IMR-90 (cell line): ENCODE measurements around the gene GABRD. TPM values are rescaled to one million over a fixed set of nuclear protein-coding genes. Genes with fewer than 3 reads are reported as not detected.

Source experiments
- ATAC-seq: fragments of 200-7000 bp; cut with Tn5 transposase; 2 replicates; pipeline ENCODE4 v1.9.1; 2020; ENCODE audit warnings: low read depth, mild to moderate bottlenecking, moderate library complexity
- BruUV-seq: library from RNA; stranded (reverse); fragments of 400-500 nt; replicated peaks from 2 replicates; lab custom pipeline; 2021; lab: Mats Ljungman, UMichigan
- CTCF ChIA-PET: fragments of 300-600 bp; formaldehyde crosslinking; extraction: SDS; loops from one replicate; lab custom pipeline; 2021; ENCODE audit warnings: antibody characterized with exemption; lab: Yijun Ruan, JAX
- POLR2A ChIA-PET: fragments of 300-600 bp; sonication (Branson Sonifier 250); formaldehyde crosslinking; loops from one replicate; lab custom pipeline; 2022; ENCODE audit warnings: antibody characterized with exemption; ENCODE audit not compliant: unreplicated experiment; lab: Charles Lee
- DNase-seq: peaks from one replicate; pipeline ENCODE4 v3.0.0; 2013
- H2AFZ ChIP-seq: replicated peaks from 2 replicates; pipeline ENCODE3; 2013; ENCODE audit warnings: low read length, mild to moderate bottlenecking; ENCODE audit not compliant: poor library complexity
- H2AK5ac ChIP-seq: 2 replicates; pipeline ENCODE4 v1.6.1; 2013; ENCODE audit warnings: low read depth, low read length, inconsistent platforms
- H2AK9ac ChIP-seq: replicated peaks from 2 replicates; pipeline ENCODE3; 2013; ENCODE audit warnings: mild to moderate bottlenecking, low read depth, low read length, moderate library complexity; ENCODE audit not compliant: poor library complexity
- H2BK120ac ChIP-seq: 2 replicates; pipeline ENCODE4 v1.6.1; 2013; ENCODE audit warnings: low read depth, low read length, inconsistent platforms
- H2BK15ac ChIP-seq: 3 replicates; pipeline ENCODE4 v1.6.1; 2013; ENCODE audit warnings: low read depth, low read length, inconsistent platforms
- H2BK20ac ChIP-seq: 2 replicates; pipeline ENCODE4 v1.6.1; 2013; ENCODE audit warnings: low read depth, mild to moderate bottlenecking, inconsistent platforms, low read length, moderate library complexity
- H2BK5ac ChIP-seq: 2 replicates; pipeline ENCODE4 v1.6.1; 2013; ENCODE audit warnings: mild to moderate bottlenecking, low read depth, low read length, inconsistent platforms; ENCODE audit not compliant: poor library complexity, severe bottlenecking
- H3K14ac ChIP-seq: replicated peaks from 2 replicates; pipeline ENCODE4 v1.6.1; 2013; ENCODE audit warnings: low read depth, low read length, inconsistent platforms
- H3K18ac ChIP-seq: 2 replicates; pipeline ENCODE4 v1.6.1; 2013; ENCODE audit warnings: low read depth, low read length, control low read depth
- H3K23ac ChIP-seq: 2 replicates; pipeline ENCODE4 v1.6.1; 2013; ENCODE audit warnings: low read depth, low read length, inconsistent platforms
- H3K27ac ChIP-seq: 2 replicates; pipeline ENCODE4 v1.5.1; 2013; ENCODE audit warnings: mild to moderate bottlenecking, control low read depth, low read length; ENCODE audit not compliant: insufficient read depth
- H3K27me3 ChIP-seq: 2 replicates; pipeline ENCODE4 v1.6.1; 2013; ENCODE audit warnings: low read length; ENCODE audit not compliant: control insufficient read depth, insufficient read depth
- H3K36me3 ChIP-seq: 2 replicates; pipeline ENCODE4 v1.6.1; 2013; ENCODE audit warnings: low read length, mixed read lengths; ENCODE audit not compliant: control insufficient read depth, insufficient read depth
- H3K4ac ChIP-seq: 2 replicates; pipeline ENCODE4 v1.6.1; 2013; ENCODE audit warnings: low read depth, low read length, inconsistent platforms
- H3K4me1 ChIP-seq: 2 replicates; pipeline ENCODE4 v1.6.1; 2013; ENCODE audit warnings: low read length, mixed read lengths; ENCODE audit not compliant: control insufficient read depth, insufficient read depth
- H3K4me2 ChIP-seq: 2 replicates; pipeline ENCODE4 v1.6.1; 2013; ENCODE audit warnings: low read depth, mild to moderate bottlenecking, control low read depth, low read length, moderate library complexity
- H3K4me3 ChIP-seq: 2 replicates; pipeline ENCODE4 v1.5.1; 2013; ENCODE audit warnings: low read depth, mild to moderate bottlenecking, control low read depth, low read length, moderate library complexity; ENCODE audit not compliant: insufficient read depth
- H3K56ac ChIP-seq: 2 replicates; pipeline ENCODE4 v1.6.1; 2013; ENCODE audit warnings: low read length, inconsistent platforms; ENCODE audit not compliant: insufficient read depth; ENCODE audit errors: extremely low read depth
- H3K79me1 ChIP-seq, 2 experiments: 2 replicates each; pipeline ENCODE4 v1.6.1; 2013; ENCODE audit warnings: low read length in 2 of 2, inconsistent platforms in 1 of 2, low read depth in 1 of 2
- H3K9ac ChIP-seq: 2 replicates; pipeline ENCODE4 v1.6.1; 2013; ENCODE audit warnings: low read depth, low read length, control low read depth
- H3K9me1 ChIP-seq: 2 replicates; pipeline ENCODE4 v1.6.1; 2013; ENCODE audit warnings: low read length, inconsistent platforms; ENCODE audit not compliant: insufficient read depth
- H3K9me3 ChIP-seq: 2 replicates; pipeline ENCODE4 v1.6.1; 2013; ENCODE audit warnings: low read length; ENCODE audit not compliant: control insufficient read depth, insufficient read depth
- H4K20me1 ChIP-seq: 2 replicates; pipeline ENCODE4 v1.6.1; 2013; ENCODE audit warnings: low read length, inconsistent platforms; ENCODE audit not compliant: insufficient read depth
- H4K5ac ChIP-seq: 2 replicates; pipeline ENCODE4 v1.6.1; 2013; ENCODE audit warnings: mild to moderate bottlenecking, low read depth, low read length, control low read depth
- H4K8ac ChIP-seq, 2 experiments: 2 replicates each; pipeline ENCODE4 v1.6.1; 2013; ENCODE audit warnings: low read depth in 2 of 2, low read length in 2 of 2, control low read depth in 1 of 2, inconsistent platforms in 1 of 2
- H4K91ac ChIP-seq: 2 replicates; pipeline ENCODE4 v1.6.1; 2013; ENCODE audit warnings: low read depth, low read length, inconsistent platforms; ENCODE audit not compliant: insufficient read depth
- BHLHE40 ChIP-seq: fragments of 150-350 bp; IDR thresholded peaks from 2 replicates; pipeline ENCODE4 v1.6.1; 2016; ENCODE audit warnings: mild to moderate bottlenecking, low read depth, low read length
- CEBPB ChIP-seq: IDR thresholded peaks from 2 replicates; pipeline ENCODE4 v1.6.1; 2012; ENCODE audit warnings: low read depth, low read length, improper control_type of control experiment
- CHD1 ChIP-seq: IDR thresholded peaks from 2 replicates; pipeline ENCODE4 v1.6.1; 2012; ENCODE audit warnings: low read depth, low read length, improper control_type of control experiment
- FOS ChIP-seq: fragments of 150-350 bp; IDR thresholded peaks from 2 replicates; pipeline ENCODE4 v1.6.1; 2016; ENCODE audit warnings: low read depth, low read length
- MAFK ChIP-seq: IDR thresholded peaks from 2 replicates; pipeline ENCODE4 v1.6.1; 2012; ENCODE audit warnings: low read depth, low read length, improper control_type of control experiment
- MAZ ChIP-seq: IDR thresholded peaks from 2 replicates; pipeline ENCODE4 v1.6.1; 2012; ENCODE audit warnings: low read depth, mild to moderate bottlenecking, low read length, improper control_type of control experiment, moderate library complexity, borderline replicate concordance
- MXI1 ChIP-seq: IDR thresholded peaks from 2 replicates; pipeline ENCODE4 v1.6.1; 2012; ENCODE audit warnings: low read depth, mild to moderate bottlenecking, low read length, moderate library complexity, borderline replicate concordance
- RAD21 ChIP-seq: IDR thresholded peaks from 2 replicates; pipeline ENCODE4 v1.6.1; 2012; ENCODE audit warnings: low read length, improper control_type of control experiment
- RCOR1 ChIP-seq: IDR thresholded peaks from 2 replicates; pipeline ENCODE4 v1.6.1; 2012; ENCODE audit warnings: mild to moderate bottlenecking, low read length, improper control_type of control experiment; ENCODE audit not compliant: insufficient replicate concordance
- RFX5 ChIP-seq: IDR thresholded peaks from 2 replicates; pipeline ENCODE4 v1.8.0; 2012; ENCODE audit warnings: low read depth, mild to moderate bottlenecking, low read length, moderate library complexity
- SMC3 ChIP-seq: fragments of 150-350 bp; IDR thresholded peaks from 2 replicates; pipeline ENCODE4 v1.6.1; 2016; ENCODE audit warnings: low read depth, mild to moderate bottlenecking, antibody characterized with exemption, low read length, moderate library complexity
- WGBS, 2 experiments: methylation state at CpG; one replicate each; pipeline versions ENCODE4 v1.1.5 to v1.1.7; 2013; ENCODE audit warnings: missing lambda C conversion rate in 2 of 2; ENCODE audit not compliant: insufficient read length in 1 of 2; ENCODE audit errors: extremely low coverage in 2 of 2; 5-methylcytosine and 5-hydroxymethylcytosine counted together
- dilution Hi-C: fragments of 300-500 bp; cut with HindIII; formaldehyde crosslinking; loops from one replicate; pipeline ENCODE4 v1.14.3; 2018; ENCODE audit warnings: low sequenced_read_pairs; ENCODE audit not compliant: unreplicated experiment
- in situ Hi-C: fragments of 300-500 bp; cut with MboI; formaldehyde crosslinking; loops from 3 replicates; pipeline ENCODE4 v1.14.3; 2019; ENCODE audit warnings: low sequenced_read_pairs, inconsistent platforms, mixed read lengths
- intact Hi-C: fragments of 100-400 bp; cut with micrococcal nuclease; formaldehyde crosslinking; loops from 2 replicates; pipeline ENCODE4 v1.10.0; 2022
- polyA plus RNA-seq, 3 experiments: library from polyadenylated mRNA; depleted of rRNA; stranded (reverse); fragments of >200 nt; gene quantifications; 2 replicates each; pipeline ENCODE4 v1.2.3, GENCODE V29; 2012; ENCODE audit warnings: low replicate concordance in 1 of 3
- total RNA-seq: library from RNA; depleted of rRNA; stranded (reverse); fragments of >200 nt; gene quantifications from 2 replicates; pipeline ENCODE4 v1.2.3, GENCODE V29; 2012
- TF ChIP-seq, protein P1 (sequence below): conservative IDR thresholded peaks from 2 replicates; pipeline ENCODE4 v1.5.1; 2012; ENCODE audit warnings: mild to moderate bottlenecking, low read depth, low read length, improper control_type of control experiment

The GABRD gene
- total and polyA plus RNA-seq, 2 of the 4 experiments (the other 2 are of a cell fraction) = not detected

DNA sequence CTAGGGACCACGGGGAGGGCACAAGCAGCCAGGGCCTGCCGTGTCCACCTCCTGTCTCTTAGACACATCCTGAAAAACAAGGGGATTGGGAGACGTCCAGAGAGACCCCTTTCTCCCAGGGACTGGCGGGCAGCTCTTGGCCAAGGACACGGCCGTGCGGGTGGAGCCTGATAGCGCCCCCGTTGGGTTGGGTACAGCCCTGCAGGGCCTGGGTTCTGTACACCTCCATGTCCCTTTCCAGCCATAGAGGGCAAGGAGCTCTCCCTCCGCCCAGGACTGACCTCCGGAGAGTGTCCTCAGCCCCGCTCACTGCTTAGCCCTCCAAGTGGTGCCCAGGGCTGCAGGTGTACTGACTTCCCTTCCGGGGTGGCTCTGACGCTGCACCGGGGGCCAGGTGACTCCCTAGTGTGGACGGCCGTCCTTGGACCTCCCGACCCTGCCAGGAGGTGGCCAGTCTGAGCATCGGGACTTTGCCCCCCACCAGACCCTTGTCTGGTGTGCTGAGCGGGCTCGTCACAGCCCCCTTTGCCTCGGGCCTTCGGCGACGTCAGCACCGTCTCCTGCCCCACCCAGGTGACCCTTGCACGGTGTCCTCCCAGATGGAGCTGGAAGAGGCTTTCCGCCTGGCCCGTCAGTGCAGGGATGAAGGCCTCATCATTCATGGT lies 36.9 kb downstream of the GABRD start:
- Histone ChIP-seq H4K8ac (no peak overlapping the region), H3K36me3 (no peaks in the 10 kb centered on the region), H3K27me3 (peaks cover 19% of the 10 kb centered on the region), H3K23ac (no peak overlapping the region), H3K9me1 (no peaks in the 10 kb centered on the region), H4K5ac (no peak overlapping the region), H3K4me2 (no peak overlapping the region), H2AK9ac (no peak overlapping the region), H3K56ac (no peak overlapping the region), H4K91ac (no peak overlapping the region), H2AFZ (no peak overlapping the region), H4K20me1 (no peaks in the 10 kb centered on the region), H2BK5ac (no peak overlapping the region), H3K79me1 (no peaks in the 10 kb centered on the region), H3K9ac (no peak overlapping the region), H2BK120ac (no peak overlapping the region), H2BK15ac (no peak overlapping the region), H2BK20ac (no peak overlapping the region), H3K27ac (no peak overlapping the region), H2AK5ac (no peak overlapping the region), H3K9me3 (no peaks in the 10 kb centered on the region), H3K4me3 (no peak overlapping the region), H3K18ac (no peak overlapping the region), H3K4ac (no peak overlapping the region), H3K4me1 (no peaks in the 10 kb centered on the region), H3K14ac (no peak overlapping the region)
- no peak for TF ChIP-seq RAD21
- TF ChIP-seq BHLHE40 = no peak
- TF ChIP-seq MAZ = no peak
- TF ChIP-seq CEBPB = no peak
- TF ChIP-seq, protein P1, sequence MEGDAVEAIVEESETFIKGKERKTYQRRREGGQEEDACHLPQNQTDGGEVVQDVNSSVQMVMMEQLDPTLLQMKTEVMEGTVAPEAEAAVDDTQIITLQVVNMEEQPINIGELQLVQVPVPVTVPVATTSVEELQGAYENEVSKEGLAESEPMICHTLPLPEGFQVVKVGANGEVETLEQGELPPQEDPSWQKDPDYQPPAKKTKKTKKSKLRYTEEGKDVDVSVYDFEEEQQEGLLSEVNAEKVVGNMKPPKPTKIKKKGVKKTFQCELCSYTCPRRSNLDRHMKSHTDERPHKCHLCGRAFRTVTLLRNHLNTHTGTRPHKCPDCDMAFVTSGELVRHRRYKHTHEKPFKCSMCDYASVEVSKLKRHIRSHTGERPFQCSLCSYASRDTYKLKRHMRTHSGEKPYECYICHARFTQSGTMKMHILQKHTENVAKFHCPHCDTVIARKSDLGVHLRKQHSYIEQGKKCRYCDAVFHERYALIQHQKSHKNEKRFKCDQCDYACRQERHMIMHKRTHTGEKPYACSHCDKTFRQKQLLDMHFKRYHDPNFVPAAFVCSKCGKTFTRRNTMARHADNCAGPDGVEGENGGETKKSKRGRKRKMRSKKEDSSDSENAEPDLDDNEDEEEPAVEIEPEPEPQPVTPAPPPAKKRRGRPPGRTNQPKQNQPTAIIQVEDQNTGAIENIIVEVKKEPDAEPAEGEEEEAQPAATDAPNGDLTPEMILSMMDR = no peak
- no peak for TF ChIP-seq FOS
- TF ChIP-seq SMC3 = no peak
- TF ChIP-seq RCOR1 = no peak
- TF ChIP-seq CHD1 = no peak
- TF ChIP-seq RFX5 = no peak
- TF ChIP-seq MXI1 = no peak
- no peak for TF ChIP-seq MAFK
- WGBS, 2 experiments = 77% methylated on average over 13 of the region's 29 CpGs; no CpG with 5 or more reads in 1 of the 2 experiments
- intact Hi-C loops = no loop called here
- dilution Hi-C loops = no loop called here
- no TSS peak for BruUV-seq
- ChIA-PET POLR2A (no interaction called here), CTCF (interaction anchor here (1.0 kb wide), 1 partner anchor 11 kb away, joined by 3 read pairs; no protein-coding TSS in a partner anchor)
- ATAC-seq (no peak), DNase-seq (no peak)
- in situ Hi-C loops = no loop called here
